Endothelial cell (in vitro differentiated cells): Measurements from ENCODE around the gene PLAAT3. TPM values are rescaled to one million over a fixed set of nuclear protein-coding genes. Genes with fewer than 3 reads are reported as not detected.

Experiments used
- DNase-seq: peaks from one replicate; pipeline ENCODE4 v3.0.0; 2021; ENCODE audit warnings: low spot score
- H3K27ac Mint-ChIP-seq: one replicate; pipeline ENCODE4 v1.8.0; 2021; ENCODE audit warnings: mixed read lengths, inconsistent platforms; ENCODE audit not compliant: unreplicated experiment
- H3K27me3 Mint-ChIP-seq: one replicate; pipeline ENCODE4 v1.8.0; 2021; ENCODE audit warnings: mild to moderate bottlenecking, moderate library complexity, mixed read lengths, inconsistent platforms; ENCODE audit not compliant: unreplicated experiment
- H3K36me3 Mint-ChIP-seq: one replicate; pipeline ENCODE4 v1.8.0; 2021; ENCODE audit warnings: mild to moderate bottlenecking, low read depth, mixed read lengths, inconsistent platforms; ENCODE audit not compliant: unreplicated experiment
- H3K4me1 Mint-ChIP-seq: one replicate; pipeline ENCODE4 v1.8.0; 2021; ENCODE audit warnings: mild to moderate bottlenecking, mixed read lengths, inconsistent platforms; ENCODE audit not compliant: unreplicated experiment
- H3K4me3 Mint-ChIP-seq: one replicate; pipeline ENCODE4 v1.8.0; 2021; ENCODE audit warnings: mild to moderate bottlenecking, mixed read lengths, inconsistent platforms; ENCODE audit not compliant: unreplicated experiment
- H3K9me3 Mint-ChIP-seq: one replicate; pipeline ENCODE4 v1.8.0; 2021; ENCODE audit warnings: mixed read lengths, inconsistent platforms; ENCODE audit not compliant: unreplicated experiment
- CTCF ChIP-seq: fragments of 200-600 bp; sonication (generic); IDR thresholded peaks from one replicate; pipeline ENCODE4 v1.5.0; 2021; ENCODE audit warnings: antibody characterized with exemption; ENCODE audit not compliant: unreplicated experiment
- total RNA-seq: library from RNA; stranded (reverse); fragmentation: NEBNext Ultra II Directional; extraction: Animal tissue kit (Norgen Biotek cat#: 25700); gene quantifications from one replicate; pipeline ENCODE4 v1.2.1, GENCODE V29; 2021; ENCODE audit not compliant: unreplicated experiment

PLAAT3 gene
- total RNA-seq, 1 donor from 2014 or later = 14.1 TPM

- no peak for TF ChIP-seq CTCF
- no peak for DNase-seq
- Mint-ChIP-seq H3K27ac (no peak overlapping the region), H3K4me3 (no peak overlapping the region), H3K27me3 (no peaks in the 10 kb centered on the region), H3K9me3 (no peaks in the 10 kb centered on the region), H3K36me3 (peaks cover 12% of the 10 kb centered on the region), H3K4me1 (no peaks in the 10 kb centered on the region)
These were observed 39.2 kb downstream of the PLAAT3 start for GRCh38 chr11:63574856-63575602.

- DNase-seq = no peak
- Mint-ChIP-seq H3K9me3 (no peaks in the 10 kb centered on the region), H3K27ac (no peak overlapping the region), H3K27me3 (no peaks in the 10 kb centered on the region), H3K4me3 (no peak overlapping the region), H3K4me1 (no peaks in the 10 kb centered on the region), H3K36me3 (peaks cover 12% of the 10 kb centered on the region)
- TF ChIP-seq CTCF = no peak
These were observed 40.1 kb downstream of the PLAAT3 start for GRCh38 chr11:63573881-63574855.

- H3K4me3 Mint-ChIP-seq = no peak overlapping the region
- H3K4me1 Mint-ChIP-seq = no peaks in the 10 kb centered on the region
- H3K9me3 Mint-ChIP-seq = no peaks in the 10 kb centered on the region
- peaks cover 9% of the 10 kb centered on the region for H3K36me3 Mint-ChIP-seq
- TF ChIP-seq CTCF = no peak
- no peak overlapping the region for H3K27ac Mint-ChIP-seq
- H3K27me3 Mint-ChIP-seq = no peaks in the 10 kb centered on the region
- DNase-seq = no peak
These were observed 42.1 kb downstream of the PLAAT3 start for GRCh38 chr11:63572026-63572688.

GRCh38 chr11:63569570-63569969 lies 44.7 kb downstream of the PLAAT3 start:
- H3K4me3 Mint-ChIP-seq = no peak overlapping the region
- peaks cover 6% of the 10 kb centered on the region for H3K36me3 Mint-ChIP-seq
- no peaks in the 10 kb centered on the region for H3K4me1 Mint-ChIP-seq
- no peak for TF ChIP-seq CTCF
- H3K27me3 Mint-ChIP-seq = no peaks in the 10 kb centered on the region
- no peak overlapping the region for H3K27ac Mint-ChIP-seq
- no peak for DNase-seq
- no peaks in the 10 kb centered on the region for H3K9me3 Mint-ChIP-seq
